Gastroesophageal sphincter (tissue), 4 donors: Measurements from ENCODE around the gene CRACR2A. TPM values are rescaled to one million over a fixed set of nuclear protein-coding genes. Genes with fewer than 3 reads are reported as not detected.

ENCODE experiments used
- ATAC-seq: fragments of 150-250 bp; one replicate; pipeline ENCODE4 v1.9.1; 2016; ENCODE audit warnings: mild to moderate bottlenecking, moderate library complexity
- H3K27ac ChIP-seq, 4 donors: fragments of 200-600 bp; sonication (generic) in 3 of 4; 1 replicate in 3 of 4; 2 replicates in 1 of 4; pipeline ENCODE4 v1.5.1; 2016 to 2019
- H3K27me3 ChIP-seq: fragments of 200-600 bp; sonication (generic); one replicate; pipeline ENCODE4 v1.5.1; 2019
- H3K36me3 ChIP-seq, 2 donors: fragments of 200-600 bp; sonication (generic); one replicate each; pipeline ENCODE4 v1.5.1; 2019; ENCODE audit warnings: control low read depth in 1 of 2
- H3K4me1 ChIP-seq, 3 donors: fragments of 200-600 bp; sonication (generic); 1 replicate in 2 of 3; 2 replicates in 1 of 3; pipeline ENCODE4 v1.5.1; 2016 to 2019; ENCODE audit warnings: control low read depth in 2 of 3
- H3K4me3 ChIP-seq, 2 donors: fragments of 200-600 bp; sonication (generic); one replicate each; pipeline ENCODE4 v1.5.1; 2019; ENCODE audit warnings: mild to moderate bottlenecking in 1 of 2, moderate library complexity in 1 of 2
- H3K9me3 ChIP-seq, 3 donors: fragments of 200-600 bp; sonication (generic); one replicate each; pipeline ENCODE4 v1.5.1; 2017 to 2019; ENCODE audit warnings: control low read depth in 2 of 3
- CTCF ChIP-seq, 4 experiments: fragments of 200-600 bp in 2 of 4; fragments of 450-650 bp in 2 of 4; sonication (generic) in 1 of 4; IDR thresholded peaks; one replicate each; pipeline ENCODE4 v1.5.1; 2017 to 2019; ENCODE audit warnings: antibody characterized with exemption in 4 of 4, mild to moderate bottlenecking in 2 of 4, moderate library complexity in 2 of 4
- EP300 ChIP-seq: sonication (generic); formaldehyde crosslinking; IDR thresholded peaks from one replicate; pipeline ENCODE4 v1.6.1; 2017; ENCODE audit warnings: antibody characterized with exemption, mild to moderate bottlenecking
- POLR2A ChIP-seq, 2 donors: fragments of 450-650 bp; IDR thresholded peaks; one replicate each; pipeline ENCODE4 v1.6.1; 2017; ENCODE audit warnings: antibody characterized with exemption in 2 of 2, mild to moderate bottlenecking in 2 of 2, moderate library complexity in 1 of 2
- POLR2AphosphoS5 ChIP-seq: sonication (generic); formaldehyde crosslinking; IDR thresholded peaks from one replicate; pipeline ENCODE4 v1.6.1; 2017; ENCODE audit warnings: antibody characterized with exemption
- WGBS, 2 donors: methylation state at CpG; one replicate each; pipeline ENCODE4 v1.1.5; 2018; ENCODE audit warnings: low coverage in 1 of 2; 5-methylcytosine and 5-hydroxymethylcytosine counted together
- total RNA-seq, 4 donors: library from RNA; depleted of rRNA; stranded (reverse); fragments of >200 nt; gene quantifications; one replicate each; pipeline ENCODE4 v1.1.0, GENCODE V29; 2016

Gene CRACR2A
- total RNA-seq, 4 donors from 2014 or later, result 2.2 to 5.4 (median 3.0) TPM

- peaks cover 0 to 12% of the 10 kb centered on the region in 2 donors for H3K36me3 ChIP-seq
- H3K27ac ChIP-seq, result no peak overlapping the region
- no peaks in the 10 kb centered on the region for H3K9me3 ChIP-seq
- TF ChIP-seq POLR2A (IDR thresholded peaks at IDR 0.05) (no peak), CTCF (IDR thresholded peaks at IDR 0.05) (no peak), EP300 (no peak), POLR2AphosphoS5 (no peak)
- no peak for ATAC-seq
- no peak overlapping the region for H3K4me3 ChIP-seq
- H3K27me3 ChIP-seq, result no peaks in the 10 kb centered on the region
- WGBS, 2 donors, result 80 to 100% methylated on average over 1 of the region's 1 CpG
- no peaks in the 10 kb centered on the region for H3K4me1 ChIP-seq
Measured at GRCh38 chr12:3661028-3661427, 91.9 kb downstream of the CRACR2A start.

DNA sequence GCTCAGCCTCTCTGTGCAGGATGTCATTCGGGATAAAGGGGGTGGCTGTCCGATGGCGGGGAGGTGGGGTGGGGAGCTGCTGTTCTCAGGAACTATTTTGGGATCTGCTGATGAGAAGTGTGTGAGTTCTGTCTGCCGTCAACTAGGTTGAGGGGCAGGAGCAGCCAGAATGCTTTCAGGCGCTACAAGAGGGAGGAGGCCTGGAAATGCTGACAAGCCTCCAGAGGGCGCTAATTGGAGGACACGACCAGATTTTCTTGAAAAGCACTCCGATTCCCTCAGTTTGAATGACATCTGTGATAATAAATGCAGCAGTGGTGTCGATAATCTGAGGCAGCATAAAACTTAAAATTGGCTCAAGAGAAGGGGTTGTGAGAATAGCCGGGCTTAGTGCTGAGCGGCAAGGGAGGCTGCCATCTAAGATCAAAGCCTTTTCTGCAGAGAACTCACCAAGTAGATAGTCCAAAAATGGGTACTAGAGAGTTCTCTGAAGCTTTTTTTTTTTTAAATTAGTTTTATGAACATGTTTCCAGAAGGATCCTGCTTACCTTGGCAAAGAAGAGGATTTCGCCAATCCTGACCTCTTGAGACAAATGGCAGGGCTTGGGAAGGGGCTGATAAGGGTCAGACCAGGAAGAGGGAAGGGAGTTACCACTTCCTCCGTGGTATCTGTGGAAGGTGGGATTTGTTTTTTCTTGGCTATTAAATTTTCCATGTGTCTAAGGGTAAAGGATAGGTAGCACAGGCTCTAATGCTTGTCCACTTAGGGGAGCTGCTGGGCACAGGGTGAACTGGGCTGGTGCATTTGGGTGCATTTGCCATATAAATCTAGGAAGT lies 94.4 kb downstream of the CRACR2A start:
- peaks cover 0 to 15% of the 10 kb centered on the region in 2 donors for H3K36me3 ChIP-seq
- WGBS, 2 donors, result 52 to 74% methylated on average over 5 to 8 of the region's 13 CpGs
- no peaks in the 10 kb centered on the region for H3K9me3 ChIP-seq
- peaks cover 0 to 6% (median 0%) of the 10 kb centered on the region in 3 donors for H3K4me1 ChIP-seq
- H3K27me3 ChIP-seq, result no peaks in the 10 kb centered on the region
- H3K27ac ChIP-seq, result no peak overlapping the region
- TF ChIP-seq CTCF (IDR thresholded peaks at IDR 0.05), result peak in 2 of 4 experiments; percentile 24 to 38
- no peak for TF ChIP-seq EP300
- no peak for ATAC-seq
- H3K4me3 ChIP-seq, result no peak overlapping the region

DNA sequence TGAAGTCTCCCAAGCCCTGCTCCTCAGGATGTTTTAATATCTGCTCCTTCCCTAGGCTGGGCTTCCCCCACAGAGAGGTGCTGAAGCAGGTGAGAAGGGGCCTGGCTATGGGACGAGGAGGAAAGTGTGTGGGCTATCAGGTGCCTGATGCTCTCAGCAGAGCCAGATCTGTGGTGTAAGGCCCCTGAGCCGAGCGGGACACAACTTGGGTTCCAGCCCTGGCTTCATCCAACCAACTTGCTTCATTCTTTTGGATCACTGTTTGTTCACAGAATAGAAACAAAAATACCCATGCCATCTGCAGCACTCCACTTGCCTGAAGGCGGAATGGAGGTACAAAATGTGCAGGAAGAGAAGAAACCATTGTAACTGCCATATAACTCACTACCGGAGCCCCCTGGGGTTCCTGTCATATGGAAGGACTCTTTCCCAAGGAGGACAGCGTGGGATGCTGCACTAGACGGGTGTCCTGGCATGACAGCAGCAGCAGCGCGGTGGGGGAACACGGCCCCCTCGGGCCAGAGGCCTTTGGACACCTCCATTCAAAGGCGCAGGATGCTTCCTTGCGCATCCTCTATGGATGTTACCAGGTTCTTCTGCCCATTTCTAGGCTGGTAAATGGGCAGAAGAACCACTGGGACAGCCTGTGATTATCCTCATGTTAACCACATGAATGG lies 95.8 kb downstream of the CRACR2A start:
- TF ChIP-seq EP300 (no peak), CTCF (IDR thresholded peaks at IDR 0.05) (no peak), POLR2A (IDR thresholded peaks at IDR 0.05) (no peak), POLR2AphosphoS5 (no peak)
- peaks cover 0 to 19% of the 10 kb centered on the region in 2 donors for H3K36me3 ChIP-seq
- H3K4me1 ChIP-seq, result peaks cover 0 to 6% (median 0%) of the 10 kb centered on the region in 3 donors
- no peak overlapping the region for H3K27ac ChIP-seq
- H3K9me3 ChIP-seq, result no peaks in the 10 kb centered on the region
- H3K27me3 ChIP-seq, result no peaks in the 10 kb centered on the region
- 93 to 100% methylated on average over 3 to 9 of the region's 13 CpGs for WGBS, 2 donors
- ATAC-seq, result no peak
- no peak overlapping the region for H3K4me3 ChIP-seq

DNA sequence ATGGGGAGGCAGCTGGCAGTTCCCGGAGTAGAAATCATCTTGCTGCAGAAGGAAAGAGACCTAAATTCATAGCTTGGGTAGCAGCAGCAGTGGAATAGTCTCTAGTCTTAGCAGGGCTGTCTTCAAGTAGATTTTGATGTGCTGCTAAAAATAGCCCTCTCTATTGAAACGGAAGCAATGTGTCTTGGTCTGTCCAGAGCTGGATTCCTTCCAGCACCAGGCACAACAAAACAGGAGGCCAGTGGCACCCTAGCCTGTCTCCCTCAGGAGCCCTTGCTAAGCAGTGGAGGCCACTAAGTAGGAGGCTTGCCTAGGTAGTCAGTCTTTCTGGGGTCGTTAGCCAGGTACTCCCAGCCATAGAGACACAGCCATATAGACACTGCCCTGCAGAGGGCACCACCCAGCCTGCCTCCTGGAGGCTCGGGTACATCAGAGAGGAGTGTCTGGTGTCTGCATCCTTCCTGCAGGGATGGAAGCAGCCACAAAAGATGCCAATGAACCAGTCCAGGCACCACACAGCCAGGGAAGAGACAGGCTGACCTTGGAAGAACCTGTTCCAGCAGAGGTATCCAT lies 97.5 kb downstream of the CRACR2A start:
- Histone ChIP-seq H3K4me3 (no peak overlapping the region), H3K36me3 (peaks cover 0 to 18% of the 10 kb centered on the region in 2 donors), H3K27ac (no peak overlapping the region), H3K27me3 (no peaks in the 10 kb centered on the region), H3K9me3 (no peaks in the 10 kb centered on the region), H3K4me1 (peaks cover 0 to 6% (median 0%) of the 10 kb centered on the region in 3 donors)
- no peak for TF ChIP-seq CTCF (IDR thresholded peaks at IDR 0.05)
- no peak for TF ChIP-seq EP300
- TF ChIP-seq POLR2AphosphoS5, result no peak
- no peak for TF ChIP-seq POLR2A (IDR thresholded peaks at IDR 0.05)
- 43 to 63% methylated on average over 1 to 3 of the region's 4 CpGs for WGBS, 2 donors
- ATAC-seq, result no peak
